ENCODE results near the gene NMRK1.

Gene NMRK1

DNA sequence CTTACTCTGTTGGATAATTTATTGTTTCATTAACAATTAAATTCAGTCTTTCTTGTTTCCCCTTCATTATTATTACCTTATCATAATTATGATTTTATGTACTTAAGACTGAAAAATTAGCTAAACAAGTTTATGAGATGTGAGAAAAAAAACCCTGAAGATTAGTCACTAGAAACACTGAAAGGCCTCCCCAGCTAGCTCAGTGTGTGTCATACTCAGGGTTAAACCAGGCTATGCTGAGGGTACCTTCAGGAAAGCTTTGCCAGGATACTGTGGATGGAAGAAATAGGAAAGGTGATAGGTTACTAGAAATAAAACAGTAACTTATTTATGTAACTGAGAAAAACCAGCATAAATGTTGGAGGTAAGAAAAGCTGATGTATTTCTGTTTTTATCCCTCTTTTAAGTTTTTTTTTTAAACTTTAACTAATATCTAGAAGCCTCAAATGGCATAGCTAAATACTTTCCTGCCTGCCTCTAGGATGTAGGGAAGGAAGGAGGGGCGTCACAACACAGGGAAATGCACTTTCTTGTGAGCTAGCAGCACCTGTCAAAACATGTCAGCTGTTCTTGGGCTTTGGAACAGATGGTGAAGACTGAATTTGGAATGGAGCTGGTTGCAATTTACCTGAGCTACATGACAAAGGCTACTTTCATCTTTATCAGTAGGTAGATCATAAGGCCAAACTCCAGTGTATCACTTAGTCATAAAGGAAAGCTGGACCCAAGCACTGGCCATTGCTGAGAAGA is 24.2 kb downstream of the NMRK1 start:
- TF ChIP-seq, protein P1, sequence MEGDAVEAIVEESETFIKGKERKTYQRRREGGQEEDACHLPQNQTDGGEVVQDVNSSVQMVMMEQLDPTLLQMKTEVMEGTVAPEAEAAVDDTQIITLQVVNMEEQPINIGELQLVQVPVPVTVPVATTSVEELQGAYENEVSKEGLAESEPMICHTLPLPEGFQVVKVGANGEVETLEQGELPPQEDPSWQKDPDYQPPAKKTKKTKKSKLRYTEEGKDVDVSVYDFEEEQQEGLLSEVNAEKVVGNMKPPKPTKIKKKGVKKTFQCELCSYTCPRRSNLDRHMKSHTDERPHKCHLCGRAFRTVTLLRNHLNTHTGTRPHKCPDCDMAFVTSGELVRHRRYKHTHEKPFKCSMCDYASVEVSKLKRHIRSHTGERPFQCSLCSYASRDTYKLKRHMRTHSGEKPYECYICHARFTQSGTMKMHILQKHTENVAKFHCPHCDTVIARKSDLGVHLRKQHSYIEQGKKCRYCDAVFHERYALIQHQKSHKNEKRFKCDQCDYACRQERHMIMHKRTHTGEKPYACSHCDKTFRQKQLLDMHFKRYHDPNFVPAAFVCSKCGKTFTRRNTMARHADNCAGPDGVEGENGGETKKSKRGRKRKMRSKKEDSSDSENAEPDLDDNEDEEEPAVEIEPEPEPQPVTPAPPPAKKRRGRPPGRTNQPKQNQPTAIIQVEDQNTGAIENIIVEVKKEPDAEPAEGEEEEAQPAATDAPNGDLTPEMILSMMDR (IDR thresholded peaks at IDR 0.05; ENCODE audit: low read depth, low read length): no peak
- Histone ChIP-seq H3K4me3 (ENCODE audit: low read depth, low read length) (no peak overlapping the region), H3K9me3 (no peaks in the 10 kb centered on the region), H3K36me3 (no peaks in the 10 kb centered on the region), H3K4me1 (no peaks in the 10 kb centered on the region), H3K27me3 (no peaks in the 10 kb centered on the region)
- DNase-seq: no peak

DNA sequence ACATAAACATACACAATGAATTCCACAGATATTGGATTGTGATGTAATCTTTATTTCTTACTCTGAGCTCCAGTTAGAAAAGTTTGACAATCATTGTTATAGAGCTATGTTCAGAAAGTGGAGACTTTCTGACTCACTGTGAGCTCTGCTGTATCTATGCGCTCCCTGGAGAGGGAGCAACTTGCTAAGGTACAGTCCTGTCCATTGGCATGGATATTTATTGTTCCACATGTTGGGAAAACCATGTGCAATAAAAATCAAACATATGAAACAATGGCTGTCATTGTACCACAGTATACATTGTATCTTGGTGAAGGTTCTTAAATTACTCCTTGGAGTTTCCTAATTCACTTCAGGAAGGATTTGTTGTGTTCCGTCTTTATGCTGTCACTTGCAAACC is 26.8 kb downstream of the NMRK1 start:
- Histone ChIP-seq H3K27me3 (no peaks in the 10 kb centered on the region), H3K4me3 (ENCODE audit: low read depth, low read length) (no peak overlapping the region), H3K36me3 (no peaks in the 10 kb centered on the region), H3K9me3 (no peaks in the 10 kb centered on the region), H3K4me1 (no peaks in the 10 kb centered on the region)
- DNase-seq: no peak
- TF ChIP-seq, protein P1 (IDR thresholded peaks at IDR 0.05; ENCODE audit: low read depth, low read length): no peak

DNA sequence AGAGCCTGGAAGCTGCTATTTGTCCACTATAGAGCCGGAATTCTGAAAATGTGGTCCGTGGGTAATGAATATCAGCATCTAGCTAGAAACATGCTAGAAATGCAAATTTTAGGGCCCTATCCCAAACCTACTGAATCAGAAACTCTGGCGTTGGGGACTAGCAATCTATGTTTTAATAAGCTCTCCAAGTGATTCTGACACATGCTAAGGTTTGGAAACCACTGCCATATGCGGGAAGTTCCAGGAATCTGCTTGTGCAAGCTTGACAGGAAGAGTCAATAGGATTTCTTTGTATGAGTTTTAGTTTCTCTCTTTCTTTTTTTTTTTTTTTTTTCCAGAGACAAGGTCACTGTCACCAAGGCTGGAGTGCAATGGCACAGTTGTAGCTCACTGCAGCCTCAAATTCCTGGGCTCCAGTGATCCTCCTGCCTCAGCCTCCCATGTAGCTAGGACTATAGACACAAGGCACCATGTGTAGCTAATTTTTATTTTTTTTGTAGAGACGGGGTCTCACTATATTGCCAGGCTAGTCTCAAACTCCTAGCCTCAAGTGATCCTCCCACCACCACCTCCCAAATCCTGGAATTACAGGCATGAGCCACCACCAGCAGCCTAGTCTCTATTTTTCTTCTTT is 33.5 kb downstream of the NMRK1 start:
- TF ChIP-seq, protein P1 (IDR thresholded peaks at IDR 0.05; ENCODE audit: low read depth, low read length): no peak
- no peaks in the 10 kb centered on the region for H3K27me3 ChIP-seq
- DNase-seq: no peak
- H3K4me1 ChIP-seq: no peaks in the 10 kb centered on the region
- H3K4me3 ChIP-seq (ENCODE audit: low read depth, low read length): no peak overlapping the region
- H3K9me3 ChIP-seq: no peaks in the 10 kb centered on the region
- no peaks in the 10 kb centered on the region for H3K36me3 ChIP-seq

DNA sequence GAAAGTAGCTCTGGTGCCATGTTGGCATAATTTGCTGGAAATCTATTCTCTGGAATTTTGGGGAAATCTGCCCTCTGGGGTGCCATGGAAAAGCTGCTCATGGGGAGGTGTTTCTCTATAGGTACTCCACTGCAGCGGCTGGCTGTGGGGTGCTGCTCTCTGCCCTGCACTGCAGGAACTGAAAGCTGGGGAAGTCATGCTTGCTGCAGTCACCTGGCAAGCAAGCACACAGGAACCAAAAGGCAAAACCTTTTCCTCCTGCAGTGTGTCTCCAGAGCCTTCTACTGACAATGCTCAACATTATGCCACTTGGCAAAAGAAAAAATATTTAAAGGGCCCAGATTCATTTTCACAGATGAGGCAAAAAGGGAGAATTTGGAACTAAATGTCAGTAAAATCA is 34.1 kb downstream of the NMRK1 start:
- no peaks in the 10 kb centered on the region for H3K27me3 ChIP-seq
- DNase-seq: no peak

DNA sequence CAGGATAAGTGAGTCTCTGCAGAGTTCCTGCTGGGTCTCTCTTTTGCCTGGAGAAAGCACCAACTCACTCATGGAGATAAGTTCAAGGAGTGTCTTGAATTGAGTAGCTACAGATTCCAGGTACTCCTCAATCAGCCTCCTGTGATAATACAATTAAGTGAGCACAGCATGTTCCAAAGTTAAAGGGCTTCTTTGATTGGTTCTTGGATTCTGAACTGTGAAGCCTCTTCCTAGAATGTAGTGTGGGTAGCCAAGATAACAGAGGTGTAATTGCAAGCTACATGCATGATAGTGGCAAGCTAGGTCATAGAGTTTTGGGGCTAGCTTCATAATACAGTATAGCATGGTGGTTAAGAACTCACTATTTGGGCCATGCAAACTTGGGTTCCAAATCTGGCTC is 36.7 kb downstream of the NMRK1 start:
- TF ChIP-seq, protein P1 (IDR thresholded peaks at IDR 0.05; ENCODE audit: low read depth, low read length): no peak
- DNase-seq: no peak
- no peaks in the 10 kb centered on the region for H3K36me3 ChIP-seq
- H3K27me3 ChIP-seq: no peaks in the 10 kb centered on the region
- no peaks in the 10 kb centered on the region for H3K9me3 ChIP-seq
- H3K4me3 ChIP-seq (ENCODE audit: low read depth, low read length): no peak overlapping the region
- H3K4me1 ChIP-seq: no peaks in the 10 kb centered on the region

More for the DNA sequence above, 34.1 kb downstream of the NMRK1 start:
- H3K4me3 ChIP-seq (ENCODE audit: low read depth, low read length): no peak overlapping the region
- no peaks in the 10 kb centered on the region for H3K4me1 ChIP-seq
- H3K36me3 ChIP-seq: no peaks in the 10 kb centered on the region
- TF ChIP-seq, protein P1 (IDR thresholded peaks at IDR 0.05; ENCODE audit: low read depth, low read length): no peak
- no peaks in the 10 kb centered on the region for H3K9me3 ChIP-seq

DNA sequence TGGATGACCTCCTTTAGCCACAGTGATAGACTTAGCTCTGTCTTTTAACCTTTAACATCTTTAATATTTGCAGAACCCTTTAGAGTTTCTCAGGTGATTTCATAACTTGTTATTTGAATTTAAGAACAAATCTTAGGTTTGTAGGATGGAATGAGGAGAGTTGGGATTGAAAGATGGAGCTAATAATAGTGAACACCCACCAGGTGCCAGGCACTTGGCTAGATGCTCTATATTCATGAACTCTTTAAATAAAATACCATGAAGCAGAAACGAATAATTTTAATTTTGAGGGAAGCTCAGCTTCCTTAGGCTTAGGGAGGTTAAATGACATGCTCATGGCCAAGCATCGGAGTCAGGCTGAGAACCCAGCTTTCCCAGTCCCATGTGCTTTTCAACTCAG is 40.4 kb downstream of the NMRK1 start:
- TF ChIP-seq, protein P1 (IDR thresholded peaks at IDR 0.05; ENCODE audit: low read depth, low read length): no peak
- DNase-seq: no peak
- no peaks in the 10 kb centered on the region for H3K36me3 ChIP-seq
- H3K4me1 ChIP-seq: no peaks in the 10 kb centered on the region
- H3K4me3 ChIP-seq (ENCODE audit: low read depth, low read length): no peak overlapping the region
- H3K27me3 ChIP-seq: no peaks in the 10 kb centered on the region
- H3K9me3 ChIP-seq: no peaks in the 10 kb centered on the region

Measured in BE2C (cell line).